ENCODE data around the gene CRCP. TPM values are rescaled to one million over a fixed set of nuclear protein-coding genes. Genes with fewer than 3 reads are reported as not detected.

The CRCP gene
- total and polyA plus RNA-seq, 2 of the 13 experiments (the other 11 are each of a cell fraction or from before 2014, with no cell fraction given) = 22.7 to 31.0 TPM

- TF ChIP-seq PAXIP1 (CRISPR knock-in tag; conservative IDR thresholded peaks at IDR 0.05) (0 out of 2 replicates have a peak, but pooled peaks have one; percentile 21), HINFP (CRISPR knock-in tag; IDR thresholded peaks at IDR 0.05; ENCODE audit: low read depth) (no peak), SIX1 (CRISPR knock-in tag; IDR thresholded peaks at IDR 0.05; ENCODE audit: borderline replicate concordance) (no peak), SOX13 (IDR thresholded peaks at IDR 0.05) (no peak), SOX13 (CRISPR knock-in tag; conservative IDR thresholded peaks at IDR 0.05 in 1 of 2, IDR thresholded peaks at IDR 0.05 in 1 of 2) (no peak), KAT7 (CRISPR knock-in tag; IDR thresholded peaks at IDR 0.05; ENCODE audit: borderline replicate concordance) (no peak), CEBPB (IDR thresholded peaks at IDR 0.05; ENCODE audit: borderline replicate concordance, low read depth, low read length) (0 out of 2 replicates have a peak, but pooled peaks have one; percentile 6), ZNF782 (CRISPR knock-in tag; IDR thresholded peaks at IDR 0.05; ENCODE audit: borderline replicate concordance) (no peak), RAD51 (IDR thresholded peaks at IDR 0.05; ENCODE audit: borderline replicate concordance) (no peak)
Measured at GRCh38 chr7:66163186-66163610, 48.6 kb downstream of the CRCP start (continued).

All from HepG2 (cell line).